ENCODE data around the gene DDIT4. TPM values are rescaled to one million over a fixed set of nuclear protein-coding genes. Genes with fewer than 3 reads are reported as not detected.

Gene DDIT4
- total and polyA plus RNA-seq, 2 of the 4 experiments (the other 2 are of a cell fraction): 59.6 to 108 TPM

- Histone ChIP-seq H4K91ac (ENCODE audit: insufficient read depth, low read depth, low read length) (no peak overlapping the region), H2AK9ac (replicated peaks; ENCODE audit: low read depth, low read length, poor library complexity) (no peak overlapping the region), H3K27ac (ENCODE audit: insufficient read depth, low read length) (no peak overlapping the region), H3K27me3 (ENCODE audit: control insufficient read depth, insufficient read depth, low read length) (no peaks in the 10 kb centered on the region), H4K5ac (ENCODE audit: low read depth, low read length) (no peak overlapping the region), H3K9ac (ENCODE audit: low read depth, low read length) (no peak overlapping the region), H3K14ac (replicated peaks; ENCODE audit: low read depth, low read length) (no peak overlapping the region), H3K9me1 (ENCODE audit: insufficient read depth, low read length) (peaks cover 12% of the 10 kb centered on the region), H4K8ac (ENCODE audit: low read depth in 2 of 2, low read length in 2 of 2) (no peak overlapping the region), H3K23ac (ENCODE audit: low read depth, low read length) (no peak overlapping the region), H2BK5ac (ENCODE audit: low read depth, low read length, poor library complexity, severe bottlenecking) (no peak overlapping the region), H2BK120ac (ENCODE audit: low read depth, low read length) (no peak overlapping the region), H3K36me3 (ENCODE audit: control insufficient read depth, insufficient read depth, low read length) (no peaks in the 10 kb centered on the region), H2AFZ (replicated peaks; ENCODE audit: low read length, poor library complexity) (no peak overlapping the region), H3K79me1 (ENCODE audit: low read depth in 1 of 2, low read length in 2 of 2) (peaks cover 0 to 6% of the 10 kb centered on the region in 2 experiments; a peak in 2 of 4 replicates), H3K18ac (ENCODE audit: low read depth, low read length) (no peak overlapping the region), H3K56ac (ENCODE audit: extremely low read depth, insufficient read depth, low read length) (no peak overlapping the region), H3K4me2 (ENCODE audit: low read depth, low read length) (no peak overlapping the region), H3K9me3 (ENCODE audit: control insufficient read depth, insufficient read depth, low read length) (no peaks in the 10 kb centered on the region), H2BK15ac (ENCODE audit: low read depth, low read length) (no peak overlapping the region), H2AK5ac (ENCODE audit: low read depth, low read length) (0 out of 2 replicates have a peak overlapping the region, but pooled peaks have one; percentile 21), H2BK20ac (ENCODE audit: low read depth, low read length) (no peak overlapping the region), H3K4me3 (ENCODE audit: insufficient read depth, low read depth, low read length) (no peak overlapping the region), H3K4ac (ENCODE audit: low read depth, low read length) (no peak overlapping the region), H4K20me1 (ENCODE audit: insufficient read depth, low read length) (no peaks in the 10 kb centered on the region), H3K4me1 (ENCODE audit: control insufficient read depth, insufficient read depth, low read length) (peaks cover 20% of the 10 kb centered on the region)
- ATAC-seq (ENCODE audit: low read depth) (no peak), DNase-seq (no peak)
- TF ChIP-seq RFX5 (IDR thresholded peaks at IDR 0.05; ENCODE audit: low read depth, low read length): no peak
- no peak for TF ChIP-seq POLR2A (IDR thresholded peaks at IDR 0.05; ENCODE audit: low read depth, low read length)
- no peak for TF ChIP-seq SMC3 (IDR thresholded peaks at IDR 0.05; ENCODE audit: low read depth, low read length)
- no peak for TF ChIP-seq RCOR1 (IDR thresholded peaks at IDR 0.05; ENCODE audit: insufficient replicate concordance, low read length)
- TF ChIP-seq NFE2L2 (IDR thresholded peaks at IDR 0.05; ENCODE audit: low read depth, low read length): no peak
- TF ChIP-seq CHD1 (IDR thresholded peaks at IDR 0.05; ENCODE audit: low read depth, low read length): no peak
- no peak for TF ChIP-seq MXI1 (IDR thresholded peaks at IDR 0.05; ENCODE audit: borderline replicate concordance, low read depth, low read length)
- no peak for TF ChIP-seq CTCF (conservative IDR thresholded peaks at IDR 0.05; ENCODE audit: low read depth, low read length)
- TF ChIP-seq MAZ (IDR thresholded peaks at IDR 0.05; ENCODE audit: borderline replicate concordance, low read depth, low read length): no peak
- ChIA-PET POLR2A (ENCODE audit: unreplicated experiment) (no interaction called here), CTCF (no interaction called here)
- intact Hi-C loops (cut with micrococcal nuclease) (no loop called here), in situ Hi-C loops (cut with MboI; ENCODE audit: low sequenced_read_pairs) (no loop called here), dilution Hi-C loops (cut with HindIII; ENCODE audit: low sequenced_read_pairs, unreplicated experiment) (no loop called here)
- no TSS peak for BruUV-seq (replicated peaks)
- WGBS, 2 experiments (ENCODE audit: extremely low coverage in 2 of 2, insufficient read length in 1 of 2): 100% methylated on average over 2 of the region's 7 CpGs; no CpG with 5 or more reads in 1 of the 2 experiments
Observed at GRCh38 chr10:72314263-72314662, 40.5 kb downstream of the DDIT4 start.
